ENCODE data around the gene APOA4.

Gene APOA4

GRCh38 chr11:116823031-116823843 lies at the start of gene APOA4:
TSS of gene APOA4 (minus strand) at chr11:116823304. CDS start at chr11:116823191, 113 bp downstream.
- no peak for DNase-seq (ENCODE audit: low read depth in 4 of 4, low spot score in 1 of 4)

GRCh38 chr11:116871248-116871647 lies 48.1 kb upstream of the APOA4 start:
- no peak for DNase-seq (ENCODE audit: low read depth in 4 of 4, low spot score in 1 of 4)

- DNase-seq (ENCODE audit: low read depth in 4 of 4, low spot score in 1 of 4), result no peak
These were observed 47.0 kb upstream of the APOA4 start for GRCh38 chr11:116870054-116870453.

GRCh38 chr11:116869610-116870009 lies 46.5 kb upstream of the APOA4 start:
- DNase-seq (ENCODE audit: low read depth in 4 of 4, low spot score in 1 of 4), result no peak

- DNase-seq (ENCODE audit: low read depth in 4 of 4, low spot score in 1 of 4), result no peak
These were observed 45.0 kb upstream of the APOA4 start for GRCh38 chr11:116868066-116868465.

- no peak for DNase-seq (ENCODE audit: low read depth in 4 of 4, low spot score in 1 of 4)
These were observed 44.5 kb upstream of the APOA4 start for GRCh38 chr11:116867619-116868018.

- no peak for DNase-seq (ENCODE audit: low read depth in 4 of 4, low spot score in 1 of 4)
These were observed 43.8 kb upstream of the APOA4 start for GRCh38 chr11:116866804-116867455.

- no peak for DNase-seq (ENCODE audit: low read depth in 4 of 4, low spot score in 1 of 4)
These were observed 42.6 kb upstream of the APOA4 start for GRCh38 chr11:116865696-116866095.

GRCh38 chr11:116864531-116864930 lies 41.4 kb upstream of the APOA4 start:
- DNase-seq (ENCODE audit: low read depth in 4 of 4, low spot score in 1 of 4), result no peak

GRCh38 chr11:116862951-116863350 lies 39.8 kb upstream of the APOA4 start:
- DNase-seq (ENCODE audit: low read depth in 4 of 4, low spot score in 1 of 4), result no peak

- no peak for DNase-seq (ENCODE audit: low read depth in 4 of 4, low spot score in 1 of 4)
These were observed 39.1 kb upstream of the APOA4 start for GRCh38 chr11:116862185-116862584.

- no peak for DNase-seq (ENCODE audit: low read depth in 4 of 4, low spot score in 1 of 4)
These were observed 38.4 kb upstream of the APOA4 start for GRCh38 chr11:116861539-116861938.

GRCh38 chr11:116860303-116860702 lies 37.2 kb upstream of the APOA4 start:
- no peak for DNase-seq (ENCODE audit: low read depth in 4 of 4, low spot score in 1 of 4)

GRCh38 chr11:116859175-116859574 lies 36.1 kb upstream of the APOA4 start:
- no peak for DNase-seq (ENCODE audit: low read depth in 4 of 4, low spot score in 1 of 4)

- no peak for DNase-seq (ENCODE audit: low read depth in 4 of 4, low spot score in 1 of 4)
These were observed 34.8 kb upstream of the APOA4 start for GRCh38 chr11:116857936-116858335.

- no peak for DNase-seq (ENCODE audit: low read depth in 4 of 4, low spot score in 1 of 4)
These were observed 34.2 kb upstream of the APOA4 start for GRCh38 chr11:116857316-116857715.

GRCh38 chr11:116856423-116856822 lies 33.3 kb upstream of the APOA4 start:
- no peak for DNase-seq (ENCODE audit: low read depth in 4 of 4, low spot score in 1 of 4)

GRCh38 chr11:116855413-116855812 lies 32.3 kb upstream of the APOA4 start:
- no peak for DNase-seq (ENCODE audit: low read depth in 4 of 4, low spot score in 1 of 4)

GRCh38 chr11:116853461-116854073 lies 30.5 kb upstream of the APOA4 start:
- DNase-seq (ENCODE audit: low read depth in 4 of 4, low spot score in 1 of 4), result peak in 2 of 4 experiments; percentile 31 to 37

- DNase-seq (ENCODE audit: low read depth in 4 of 4, low spot score in 1 of 4), result no peak
These were observed 29.3 kb upstream of the APOA4 start for GRCh38 chr11:116852261-116853031.

- peak in 1 of 4 experiments; percentile 17 for DNase-seq (ENCODE audit: low read depth in 4 of 4, low spot score in 1 of 4)
These were observed 28.5 kb upstream of the APOA4 start for GRCh38 chr11:116851626-116852025.

Data from stimulated activated CD4-positive, alpha-beta T cell treated with anti-CD3 and anti-CD28 coated beads, Interleukin-1b, Interleukin-23, amount 100 ng/mL, for 24 hours (primary cell).